Measurements from ENCODE around the gene COQ8A. TPM values are rescaled to one million over a fixed set of nuclear protein-coding genes. Genes with fewer than 3 reads are reported as not detected.
"Not testable (repeated sequence)": the region's sequence is repeated elsewhere in the genome, so short reads cannot be mapped to it uniquely, and the experiment has no call there.

COQ8A gene
- total RNA-seq, 1 donor from 2014 or later: 20.7 TPM

DNA sequence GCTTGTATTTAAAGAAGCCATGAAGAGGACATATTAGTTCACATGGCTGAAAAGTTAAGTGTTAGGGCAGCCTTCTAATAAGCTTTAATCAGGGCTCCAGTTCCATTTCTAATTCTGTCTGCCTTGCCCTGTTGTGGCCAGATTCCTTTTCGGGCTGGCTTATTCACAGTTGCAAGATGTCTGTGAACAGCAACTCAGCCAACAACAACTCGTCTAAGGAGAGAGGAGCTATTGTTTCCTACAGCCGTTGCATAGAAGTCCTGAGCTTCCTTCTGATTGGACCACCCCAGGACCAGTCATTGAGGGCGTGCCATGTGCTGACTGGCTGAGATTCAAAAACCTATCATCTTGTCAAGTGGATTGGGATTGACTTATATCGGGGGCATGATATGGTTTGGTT is 18.6 kb upstream of the COQ8A start:
- no peak for DNase-seq (ENCODE audit: low read depth in 2 of 2)

DNA sequence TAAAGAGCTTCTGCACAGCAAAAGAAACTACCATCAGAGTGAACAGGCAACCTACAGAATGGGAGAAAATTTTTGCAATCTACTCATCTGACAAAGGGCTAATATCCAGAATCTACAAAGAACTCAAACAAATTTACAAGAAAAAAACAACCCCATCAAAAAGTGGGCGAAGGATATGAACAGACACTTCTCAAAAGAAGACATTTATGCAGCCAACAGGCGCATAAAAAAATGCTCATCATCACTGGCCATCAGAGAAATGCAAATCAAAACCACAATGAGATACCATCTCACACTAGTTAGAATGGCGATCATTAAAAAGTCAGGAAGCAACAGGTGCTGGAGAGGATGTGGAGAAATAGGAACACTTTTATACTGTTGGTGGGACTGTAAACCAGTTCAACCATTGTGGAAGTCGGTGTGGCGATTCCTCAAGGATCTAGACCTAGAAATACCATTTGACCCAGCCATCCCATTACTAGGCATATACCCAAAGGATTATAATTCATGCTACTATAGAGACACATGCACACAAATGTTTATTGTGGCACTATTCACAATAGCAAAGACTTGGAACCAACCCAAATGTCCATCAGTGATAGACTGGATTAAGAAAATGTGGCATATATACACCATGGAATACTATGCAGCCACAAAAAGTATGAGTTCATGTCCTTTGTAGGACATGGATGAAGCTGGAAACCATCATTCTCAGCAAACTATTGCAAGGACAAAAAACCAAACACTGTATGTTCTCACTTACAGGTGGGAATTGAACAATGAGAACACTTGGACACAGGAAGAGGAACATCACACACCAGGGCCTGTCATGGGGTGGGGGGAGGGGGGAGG is 10.6 kb upstream of the COQ8A start:
- DNase-seq (ENCODE audit: low read depth in 2 of 2): not testable (repeated sequence)

DNA sequence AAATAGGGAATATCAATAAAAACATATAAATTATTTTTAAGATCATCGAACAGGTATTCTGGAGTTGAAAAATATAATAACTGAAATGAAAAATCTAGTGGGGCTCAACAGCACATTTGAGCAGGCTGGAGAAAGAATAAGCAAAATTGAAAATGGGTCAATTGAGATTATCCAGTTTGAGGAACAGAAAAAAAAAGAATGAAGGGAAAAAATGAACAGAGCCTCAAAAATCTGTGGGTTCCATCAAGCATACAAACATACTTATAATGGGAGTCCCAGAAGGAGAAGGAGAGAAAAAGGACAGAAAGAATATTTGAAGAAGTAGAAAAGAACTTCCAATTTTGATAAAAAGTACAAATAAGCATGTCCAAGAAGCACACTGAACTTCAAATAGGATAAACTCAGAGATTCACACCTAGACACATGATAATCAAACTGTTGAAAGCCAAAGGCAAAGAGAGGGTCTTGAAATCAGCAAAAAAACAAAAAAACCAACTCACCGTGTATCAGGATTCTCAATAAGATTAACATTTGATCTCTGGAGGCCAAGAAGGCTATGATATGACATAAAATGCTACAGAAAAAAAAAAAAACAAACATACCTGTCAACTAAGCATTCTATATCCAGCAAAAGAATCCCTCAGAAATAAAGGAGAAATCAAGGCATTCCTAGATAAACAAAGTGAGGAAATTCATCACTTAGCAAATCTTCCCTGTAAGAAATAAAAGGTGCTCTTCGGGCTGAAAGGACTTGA is 5.4 kb upstream of the COQ8A start:
- DNase-seq (ENCODE audit: low read depth in 2 of 2): no peak

DNA sequence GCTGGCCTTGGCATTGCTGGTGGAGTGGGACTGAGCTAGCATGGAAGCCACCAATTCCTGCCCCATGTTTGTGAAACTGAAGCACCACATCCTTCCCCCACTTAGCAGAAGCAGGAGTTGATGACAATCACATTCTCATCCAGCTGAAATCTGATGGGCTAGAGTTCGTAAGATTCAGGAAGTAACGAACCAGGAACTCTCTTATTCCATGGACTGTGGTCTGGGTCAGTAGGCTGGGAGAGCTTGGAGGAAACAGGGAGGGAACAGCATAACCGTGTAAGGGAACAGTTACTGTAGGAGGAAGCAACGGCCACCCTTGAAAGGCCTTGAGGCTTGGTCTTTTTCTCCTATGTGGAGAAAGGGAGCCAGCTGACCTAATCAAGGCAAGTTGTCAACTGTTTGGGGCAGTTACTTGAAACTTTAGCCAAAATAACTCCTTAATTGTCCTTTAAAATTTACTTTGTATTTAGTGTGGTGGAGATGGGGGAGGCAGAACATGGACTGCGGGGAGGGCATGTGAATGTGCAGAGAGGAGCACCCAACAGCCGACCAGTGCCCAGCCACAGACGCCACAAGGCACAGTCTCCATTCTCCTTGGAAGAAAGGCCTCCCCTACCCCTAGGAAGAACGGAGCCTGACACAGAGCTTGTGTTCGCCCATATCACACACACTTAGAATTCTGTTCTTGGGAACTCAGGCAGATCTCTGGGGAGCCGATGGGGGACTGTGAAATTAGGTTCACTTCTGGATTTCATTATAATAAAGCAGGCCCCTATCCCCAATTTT is 2.0 kb upstream of the COQ8A start:
- no peak for DNase-seq (ENCODE audit: low read depth in 2 of 2)

DNA sequence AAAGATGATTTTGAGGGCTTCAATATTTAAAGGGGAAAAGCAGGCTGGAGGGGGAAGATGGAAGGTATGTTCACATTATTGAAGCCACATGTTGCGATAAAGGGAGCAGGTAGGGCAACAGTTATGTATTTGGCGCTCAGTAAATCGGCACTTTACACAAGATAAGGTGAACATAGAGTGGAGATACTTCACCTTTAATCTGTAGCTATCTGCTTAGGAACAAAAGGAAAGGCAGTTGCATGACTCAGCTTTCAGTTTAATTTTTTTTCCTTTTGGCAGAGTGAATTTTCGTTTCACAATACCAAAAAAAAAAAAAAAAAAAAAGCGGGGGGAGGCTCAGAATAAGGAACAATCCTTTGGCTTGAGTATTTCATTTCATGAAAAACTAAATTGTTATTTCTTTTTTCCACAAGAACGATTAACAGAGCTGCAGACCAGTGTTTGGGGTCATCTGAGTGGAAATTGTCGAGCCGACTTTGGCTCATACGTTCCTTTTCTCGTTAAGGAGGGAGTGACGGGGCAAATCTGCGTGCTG is 1.1 kb upstream of the COQ8A start:
- peak in 1 of 2 donors; percentile 35 for DNase-seq (ENCODE audit: low read depth in 2 of 2)

DNA sequence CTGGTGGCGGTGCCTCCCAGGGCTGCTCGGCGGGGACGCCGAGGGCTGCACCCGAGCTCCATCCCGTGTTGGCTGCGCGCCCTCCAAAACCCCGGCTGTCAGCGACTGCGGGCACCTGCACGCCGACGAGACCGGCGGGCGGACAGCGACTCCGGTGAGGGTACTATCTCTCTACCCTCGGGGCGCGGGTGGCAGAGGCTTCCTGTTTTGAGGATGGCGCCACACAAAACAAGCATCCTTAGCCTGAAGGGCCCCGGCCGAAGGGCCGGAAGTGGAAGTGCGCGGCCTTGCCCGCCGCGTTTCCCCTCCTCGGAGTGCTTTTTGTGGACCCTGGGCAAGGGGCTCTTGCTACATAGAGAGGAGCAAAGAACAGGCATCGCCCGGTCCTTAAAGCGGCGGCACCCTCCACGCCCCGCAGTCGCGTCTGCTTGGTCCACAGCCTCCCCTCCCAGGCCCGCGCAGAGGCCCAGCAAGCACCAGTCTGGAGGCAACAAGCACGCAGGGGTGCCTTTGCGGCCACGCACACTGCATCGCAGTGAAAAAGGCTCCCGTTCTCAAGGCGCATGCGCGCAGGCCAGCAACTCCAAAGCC is 561 bp upstream of the COQ8A start:
- peak in 1 of 2 donors; percentile 49 for DNase-seq (ENCODE audit: low read depth in 2 of 2)

DNA sequence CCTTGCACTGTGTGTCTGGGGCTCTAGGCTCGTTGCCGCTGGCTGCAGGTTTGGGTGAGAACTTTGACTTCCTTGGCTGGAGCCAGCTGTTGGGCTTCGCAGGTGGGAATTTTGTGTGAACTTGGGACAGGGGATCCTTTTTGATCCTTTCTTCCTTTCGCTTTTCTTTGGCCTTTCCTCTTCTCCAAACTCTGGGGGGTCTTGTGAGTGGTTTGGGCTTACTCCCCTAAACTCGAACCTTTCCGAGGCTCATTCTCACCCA is 643 bp downstream of the COQ8A start:
- no peak for DNase-seq (ENCODE audit: low read depth in 2 of 2)

DNA sequence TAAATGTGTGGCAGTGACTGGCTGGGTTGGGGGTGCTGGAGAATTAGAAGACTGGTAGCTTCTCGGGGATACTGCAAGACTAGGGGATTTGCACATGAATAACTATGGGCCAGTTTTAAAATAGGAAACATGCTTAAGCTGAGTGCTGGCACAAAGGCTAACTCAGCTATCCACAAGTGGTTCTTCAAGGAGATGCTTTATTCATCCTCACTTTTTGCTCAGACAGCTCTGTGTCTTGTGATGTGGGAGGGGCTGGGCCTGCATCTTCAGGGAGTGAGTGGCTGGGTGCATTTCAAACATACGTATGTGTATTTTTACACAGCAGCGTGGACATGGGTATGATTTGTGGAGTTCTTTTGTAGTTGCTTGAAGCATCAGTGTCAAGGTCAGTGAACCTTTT is 2.3 kb downstream of the COQ8A start:
- no peak for DNase-seq (ENCODE audit: low read depth in 2 of 2)

DNA sequence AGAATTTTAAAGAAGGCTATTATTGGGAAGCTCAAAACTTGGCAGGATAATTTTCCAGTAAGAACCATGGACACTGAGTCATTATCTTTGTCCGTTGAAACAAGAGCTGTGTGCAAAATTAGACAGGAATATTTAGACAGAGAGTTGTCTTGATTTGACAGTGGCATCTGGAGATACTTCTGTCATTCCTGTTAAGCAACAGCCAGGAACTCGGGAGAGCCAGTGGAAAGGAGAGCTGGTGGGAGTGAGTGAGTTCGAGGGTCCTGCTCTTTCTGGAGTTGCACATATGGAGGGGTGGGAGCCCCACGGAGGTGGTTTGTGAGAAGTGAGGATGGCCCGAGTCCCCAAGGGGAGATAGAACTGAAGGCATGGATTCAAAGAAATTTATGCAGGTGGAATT is 3.1 kb downstream of the COQ8A start:
- DNase-seq (ENCODE audit: low read depth in 2 of 2): no peak

DNA sequence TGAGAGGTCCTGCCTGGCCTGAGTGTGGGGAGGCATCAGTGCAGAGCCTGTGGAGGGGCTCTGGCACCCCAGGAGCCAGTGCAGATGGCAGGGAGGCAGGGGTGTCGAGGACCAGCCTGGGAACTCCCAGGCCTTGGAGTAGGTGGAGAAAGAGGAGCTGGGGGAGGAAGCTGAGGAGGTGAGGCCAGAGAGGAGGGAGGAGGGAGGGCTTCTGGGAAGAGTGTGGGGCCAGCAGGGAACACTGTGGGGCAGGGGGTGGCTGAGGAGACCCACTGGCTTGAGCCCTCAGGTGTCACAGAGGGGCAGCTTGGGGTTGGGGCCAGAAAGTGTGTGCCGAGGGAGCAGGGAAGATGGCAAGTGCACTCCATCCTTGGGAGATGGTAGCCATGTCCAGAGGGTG is 3.8 kb downstream of the COQ8A start:
- DNase-seq (ENCODE audit: low read depth in 2 of 2): no peak

DNA sequence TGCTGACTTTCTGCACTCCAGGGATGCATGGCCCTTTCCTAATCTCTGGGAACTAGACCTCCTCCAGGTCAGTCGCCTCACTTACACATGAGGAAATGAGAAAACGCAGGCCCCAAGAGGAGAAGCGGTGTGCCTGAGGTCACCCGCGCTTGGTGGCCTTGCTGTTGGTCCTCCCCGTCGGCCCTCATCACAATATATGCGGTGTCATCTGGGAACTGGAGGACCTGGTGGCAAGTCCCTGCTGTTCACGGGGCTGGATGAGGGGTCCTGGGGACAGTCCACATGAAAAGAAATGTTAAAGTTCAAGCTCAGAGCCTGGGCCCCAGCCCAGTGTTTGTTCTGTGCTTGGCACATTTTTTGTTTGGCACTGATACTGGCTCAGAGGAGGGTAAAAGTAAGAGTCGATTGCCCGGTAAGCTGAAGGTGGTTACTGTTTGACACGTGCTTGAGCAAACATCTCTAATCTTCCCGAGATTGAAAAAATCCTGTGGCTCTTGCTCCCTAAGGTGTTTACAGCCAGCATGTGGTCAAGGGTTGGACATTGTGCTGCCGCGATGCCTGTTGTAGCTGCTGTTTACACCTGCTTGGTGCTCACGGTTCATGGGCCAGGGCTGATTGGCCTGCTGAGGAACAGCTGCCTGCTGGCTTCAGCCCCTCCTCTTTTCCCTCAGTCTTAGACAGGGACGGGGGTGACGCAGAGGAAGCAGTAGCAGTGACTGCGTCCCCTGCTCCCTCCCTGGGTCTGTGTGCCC is 5.2 kb downstream of the COQ8A start:
- peak in 1 of 2 donors; percentile 50 for DNase-seq (ENCODE audit: low read depth in 2 of 2)

DNA sequence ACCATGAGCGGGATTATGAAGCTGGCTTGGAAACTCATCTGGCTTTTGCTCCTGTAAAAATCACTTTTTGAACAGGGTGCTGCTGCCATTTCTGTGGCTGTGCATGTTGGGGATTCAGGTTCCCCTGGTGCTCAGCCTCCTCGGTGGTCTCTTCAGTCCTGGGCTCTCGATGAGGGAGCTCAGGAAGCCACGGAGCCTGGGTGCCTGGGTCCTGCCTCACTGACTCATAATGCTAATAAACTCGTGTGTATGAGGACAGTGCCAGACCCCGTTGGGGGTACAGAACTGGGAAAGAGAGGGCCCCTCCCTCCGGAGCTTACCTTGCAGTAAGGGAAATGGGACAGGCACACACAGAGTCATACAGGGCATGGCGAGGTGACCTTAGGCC is 5.8 kb downstream of the COQ8A start:
- no peak for DNase-seq (ENCODE audit: low read depth in 2 of 2)

DNA sequence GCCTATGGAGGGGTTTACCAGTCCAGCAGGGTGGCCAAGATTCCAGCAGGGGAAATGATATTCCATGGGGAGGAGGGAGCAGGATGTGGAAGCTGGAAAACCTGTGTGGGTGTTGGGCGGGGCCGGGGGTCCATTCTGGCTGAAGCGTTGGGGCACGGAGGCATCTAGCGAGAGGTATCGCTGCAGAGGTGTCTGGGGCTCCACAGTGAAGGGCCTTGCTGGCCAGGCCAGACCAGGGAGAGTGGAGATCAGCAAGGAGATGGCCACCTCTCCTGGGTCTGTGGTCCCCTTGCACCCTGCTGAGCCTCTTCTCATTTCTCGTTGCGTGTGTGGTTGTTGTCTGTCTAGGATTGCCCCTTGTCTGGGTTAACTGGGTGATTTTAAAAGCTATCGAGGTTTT is 6.2 kb downstream of the COQ8A start:
- no peak for DNase-seq (ENCODE audit: low read depth in 2 of 2)

DNA sequence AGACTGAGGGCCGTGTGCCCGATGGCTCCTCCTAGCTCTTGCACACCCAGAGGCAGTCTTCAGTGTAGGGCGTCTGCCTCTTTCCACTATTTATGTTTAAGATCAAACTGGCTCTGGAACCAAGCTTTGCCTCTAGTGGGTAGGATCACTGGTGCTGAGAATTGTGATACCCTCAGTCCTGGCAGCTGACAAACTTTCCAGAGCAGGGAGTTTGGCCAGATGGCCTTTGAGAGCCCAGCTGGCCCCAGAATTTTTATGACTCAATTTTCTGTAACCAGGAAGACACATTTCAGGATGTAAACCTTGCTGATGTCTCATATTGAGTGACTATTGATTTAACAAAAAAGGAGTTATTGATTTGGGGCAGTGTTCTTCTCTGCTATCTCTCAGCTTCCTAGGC is 6.7 kb downstream of the COQ8A start:
- peak in 1 of 2 donors; percentile 38 for DNase-seq (ENCODE audit: low read depth in 2 of 2)

DNA sequence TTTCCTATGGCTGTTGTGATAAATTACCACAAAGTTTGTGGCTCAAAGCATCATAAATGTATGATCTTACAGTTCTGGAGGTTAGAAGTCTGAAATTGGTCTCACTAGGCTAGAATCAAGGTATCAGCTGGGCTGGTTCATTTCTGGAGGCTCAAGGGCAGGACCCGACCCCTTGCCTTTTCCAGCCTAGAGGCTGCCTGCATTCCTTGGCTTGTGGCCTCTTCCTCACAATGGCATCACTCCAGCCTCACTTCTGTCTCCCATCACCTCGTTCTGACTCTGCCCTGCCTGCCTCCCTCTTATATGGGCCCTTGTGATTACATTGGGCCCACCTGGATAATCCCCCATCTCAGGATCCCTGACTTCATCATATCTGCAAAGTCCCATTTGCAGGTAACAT is 8.0 kb downstream of the COQ8A start:
- DNase-seq (ENCODE audit: low read depth in 2 of 2): no peak

DNA sequence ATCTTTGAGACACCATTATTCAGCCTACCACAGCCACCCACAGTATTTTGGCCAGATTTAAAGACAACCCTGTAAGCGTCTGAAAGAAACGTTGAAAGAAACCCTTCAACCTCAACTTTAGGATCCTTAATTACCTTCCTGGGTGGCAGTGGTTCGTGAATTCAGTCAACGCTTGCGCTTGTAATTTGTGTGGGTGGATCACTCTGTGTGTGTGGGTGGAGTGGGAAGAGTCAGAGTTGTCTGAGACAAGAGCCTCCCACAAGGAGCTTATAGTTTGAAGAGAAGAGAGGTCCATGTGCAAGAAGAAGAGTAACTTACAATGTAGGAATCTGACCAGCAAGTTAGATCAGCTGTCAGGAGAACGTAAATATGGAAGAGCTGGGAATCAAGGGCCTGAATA is 8.4 kb downstream of the COQ8A start:
- DNase-seq (ENCODE audit: low read depth in 2 of 2): no peak

DNA sequence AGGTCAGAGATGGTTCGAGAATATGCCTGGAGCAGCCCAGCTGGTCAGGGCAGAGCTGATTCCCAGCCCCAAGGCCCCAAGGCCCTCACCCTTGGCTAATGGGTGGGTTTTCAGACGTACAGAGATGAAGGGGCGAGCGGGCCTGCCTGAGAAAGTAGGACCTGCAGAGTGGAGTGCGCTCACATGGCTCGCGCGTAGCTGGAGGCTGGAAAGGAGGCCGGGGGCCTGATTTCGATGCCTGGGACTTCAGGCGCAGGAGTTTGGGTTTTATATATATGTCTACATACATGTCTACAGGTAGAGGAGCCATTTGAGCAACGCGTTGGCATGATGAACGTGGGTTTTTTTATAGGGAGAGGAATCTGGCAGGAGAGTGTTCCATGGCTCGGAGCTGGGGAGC is 8.9 kb downstream of the COQ8A start:
- no peak for DNase-seq (ENCODE audit: low read depth in 2 of 2)

DNA sequence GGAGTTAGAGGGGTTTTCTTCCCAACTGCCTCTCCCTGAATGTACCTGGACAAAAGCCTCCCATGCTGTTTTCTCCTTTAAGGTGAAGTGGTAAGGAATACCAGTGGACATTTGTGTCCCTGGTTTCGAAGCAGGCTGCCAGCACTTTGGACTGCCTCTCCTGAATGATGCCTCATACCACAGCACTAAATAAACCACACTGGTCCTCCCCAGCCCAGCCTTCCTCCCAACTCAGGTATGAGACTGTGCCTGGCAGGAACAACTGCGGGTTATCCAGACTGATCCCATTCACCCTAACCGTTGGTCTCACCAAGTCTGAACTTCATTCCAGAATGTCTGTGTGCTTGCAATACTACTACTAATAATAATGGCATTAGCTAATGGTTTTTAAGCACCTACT is 9.3 kb downstream of the COQ8A start:
- DNase-seq (ENCODE audit: low read depth in 2 of 2): no peak

DNA sequence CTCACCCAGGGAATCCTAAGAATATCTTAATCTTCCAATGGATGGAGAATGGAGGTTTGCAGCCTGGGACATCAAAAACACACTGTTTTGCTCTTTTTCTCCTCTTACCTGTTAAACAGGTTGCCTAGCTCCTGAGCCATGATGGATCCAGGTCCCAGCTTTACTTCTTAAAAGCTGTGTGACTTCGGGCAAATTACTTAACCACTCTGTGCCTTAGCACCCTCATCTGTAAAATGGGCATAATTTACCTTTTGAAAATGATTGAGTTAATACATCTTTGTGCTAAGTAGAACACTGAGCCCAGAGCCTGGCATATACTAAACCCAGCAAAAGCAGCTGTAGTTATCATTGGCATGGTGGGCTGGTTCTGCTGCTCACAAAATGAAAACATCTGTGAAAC is 10.2 kb downstream of the COQ8A start:
- DNase-seq (ENCODE audit: low read depth in 2 of 2): no peak

DNA sequence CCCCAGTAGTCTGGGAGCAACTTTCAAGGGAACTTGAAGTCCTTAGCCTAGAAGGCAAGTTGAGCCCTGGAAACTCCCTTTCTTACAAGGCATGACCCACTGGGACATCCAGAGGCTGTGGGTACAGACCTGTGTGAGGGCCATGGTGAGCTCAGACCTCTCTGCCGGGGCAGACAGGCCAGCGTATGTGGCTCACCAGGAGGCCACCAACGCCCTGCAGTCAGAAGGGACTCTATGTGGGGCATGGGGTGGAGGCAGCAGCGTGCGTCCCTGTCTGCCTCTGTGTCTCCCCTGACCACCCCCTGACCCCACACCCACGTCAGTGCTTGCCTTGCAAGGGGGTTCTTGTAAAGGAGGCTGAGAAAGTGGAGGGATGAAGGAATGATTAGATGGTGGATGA is 10.8 kb downstream of the COQ8A start:
- DNase-seq (ENCODE audit: low read depth in 2 of 2): no peak

All from dermis microvascular lymphatic vessel endothelial cell (primary cell).